HS-27A (cell line): ENCODE data around the gene TRIM49D2.
"Not testable (repeated sequence)": the region's sequence is repeated elsewhere in the genome, so short reads cannot be mapped to it uniquely, and the experiment has no call there.

Experiments used
- DNase-seq: peaks from one replicate; pipeline ENCODE4 v3.0.0-alpha.2; 2012; ENCODE audit warnings: low read depth, missing footprints

TRIM49D2 gene

GRCh38 chr11:89923764-89924163, at the start of gene TRIM49D2:
Gene TRIM49D2, plus strand, starts transcription at chr11:89924064. Its CDS starts 2,698 bp downstream, at chr11:89926762.
- not testable (repeated sequence) for DNase-seq

- DNase-seq: not testable (repeated sequence)
Measured at GRCh38 chr11:89877511-89877910, 46.4 kb upstream of the TRIM49D2 start.

GRCh38 chr11:89893245-89893644, 30.6 kb upstream of the TRIM49D2 start:
- DNase-seq: not testable (repeated sequence)

GRCh38 chr11:89900809-89901208, 23.1 kb upstream of the TRIM49D2 start:
- DNase-seq: not testable (repeated sequence)

DNA sequence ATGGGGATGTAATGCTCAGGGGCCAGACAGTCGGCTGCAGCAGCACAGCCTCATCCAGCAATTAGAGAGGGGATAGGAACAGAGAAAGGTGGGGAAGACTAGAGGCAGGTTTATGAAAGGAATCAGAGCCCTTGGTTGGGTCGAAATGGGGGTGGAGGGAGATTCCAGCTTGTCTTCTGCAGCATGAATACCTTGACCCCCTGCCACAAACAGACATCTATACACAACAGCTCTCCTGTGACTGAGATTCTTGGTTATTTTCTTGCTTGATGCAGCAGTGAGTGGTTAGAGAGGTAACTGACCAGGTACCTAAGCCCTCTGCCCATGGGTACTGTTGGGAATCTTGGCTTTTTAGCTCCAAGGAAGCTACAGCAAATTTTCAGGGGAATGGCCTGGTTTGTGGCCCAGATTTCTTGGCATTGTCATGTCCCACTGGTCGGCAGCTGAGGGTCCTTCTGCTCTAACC, 1.6 kb upstream of the TRIM49D2 start, which contains the start of gene TRIM49D1:
Gene TRIM49D1, minus strand, starts transcription at position 51 of the 466 bp plus-strand sequence. CDS start 4,535 bp downstream, outside the sequence.
- DNase-seq: no peak

GRCh38 chr11:89960833-89961232, 37.0 kb downstream of the TRIM49D2 start:
- not testable (repeated sequence) for DNase-seq

DNA sequence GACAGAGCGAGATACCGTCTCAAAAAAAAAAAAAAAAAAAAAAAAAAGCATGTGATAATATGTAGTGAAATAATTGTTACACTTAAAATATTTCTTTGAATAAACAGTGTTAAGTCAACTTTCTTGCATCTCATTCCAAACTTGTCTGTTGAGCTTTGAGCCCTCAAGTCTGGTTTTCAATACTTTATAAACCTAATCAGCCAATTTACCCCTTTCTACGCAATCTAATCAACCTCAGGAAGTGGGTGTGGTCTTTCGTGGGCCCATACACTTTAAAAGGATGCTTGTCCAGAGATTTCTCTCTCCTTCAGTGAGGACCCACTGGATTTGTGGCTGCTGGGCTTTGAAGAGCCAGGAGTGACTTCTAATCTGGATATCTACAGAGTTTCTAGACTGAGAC, 41.9 kb downstream of the TRIM49D2 start, which contains the start of gene TRIM64:
Gene TRIM64, plus strand, starts transcription at position 301 of the 400 bp plus-strand sequence. CDS start 2,467 bp downstream, outside the sequence.
- not testable (repeated sequence) for DNase-seq
